Skin epidermis (tissue), 12 donors: Measurements from ENCODE around the gene TMEM82.

Experiments
- H3K27ac ChIP-seq, 21 experiments: fragments of 200-600 bp; sonication (generic) in 11 of 21; one replicate each; pipeline ENCODE4 v1.5.0; 2020; ENCODE audit warnings: mild to moderate bottlenecking in 3 of 21, inconsistent platforms in 2 of 21, moderate library complexity in 2 of 21
- H3K4me3 ChIP-seq, 7 experiments: fragments of 200-600 bp; sonication (generic) in 2 of 7; one replicate each; pipeline ENCODE4 v1.5.0; 2020; ENCODE audit warnings: inconsistent platforms in 2 of 7, mild to moderate bottlenecking in 2 of 7, moderate library complexity in 1 of 7

Gene TMEM82

DNA sequence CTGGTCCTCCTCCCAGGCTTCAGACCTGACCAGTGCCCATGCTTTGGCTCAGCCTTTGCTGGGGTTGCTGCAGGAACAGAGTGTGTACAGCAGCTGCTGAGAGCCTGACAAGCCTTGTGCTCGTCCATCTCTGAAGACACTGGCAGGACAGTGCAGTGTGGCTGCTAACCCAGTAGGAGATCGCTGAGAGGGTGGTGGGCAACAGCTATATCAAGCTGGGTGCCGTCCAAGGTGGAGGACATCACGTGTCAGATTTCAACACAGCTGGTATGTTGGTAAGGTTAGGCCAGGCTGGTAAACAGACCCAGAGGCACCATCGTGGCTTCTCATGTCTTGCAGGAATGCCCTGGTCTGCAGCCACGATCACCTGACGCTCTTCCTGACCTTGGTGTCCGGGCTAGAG lies 24.1 kb upstream of the TMEM82 start:
- Histone ChIP-seq H3K4me3 (no peak overlapping the region), H3K27ac (no peak overlapping the region)

- H3K4me3 ChIP-seq = no peak overlapping the region
- H3K27ac ChIP-seq = no peak overlapping the region
Observed at GRCh38 chr1:15719381-15720120, 22.7 kb upstream of the TMEM82 start.

GRCh38 chr1:15720861-15721260 lies 21.4 kb upstream of the TMEM82 start:
- Histone ChIP-seq H3K4me3 (no peak overlapping the region), H3K27ac (peak overlapping the region in 1 of 21 experiments; percentile 18)

GRCh38 chr1:15722411-15722810 lies 19.9 kb upstream of the TMEM82 start:
- H3K27ac ChIP-seq = no peak overlapping the region

GRCh38 chr1:15722836-15723532 lies 19.3 kb upstream of the TMEM82 start:
- Histone ChIP-seq H3K27ac (no peak overlapping the region), H3K4me3 (no peak overlapping the region)

More at GRCh38 chr1:15722411-15722810, 19.9 kb upstream of the TMEM82 start:
- H3K4me3 ChIP-seq = no peak overlapping the region

DNA sequence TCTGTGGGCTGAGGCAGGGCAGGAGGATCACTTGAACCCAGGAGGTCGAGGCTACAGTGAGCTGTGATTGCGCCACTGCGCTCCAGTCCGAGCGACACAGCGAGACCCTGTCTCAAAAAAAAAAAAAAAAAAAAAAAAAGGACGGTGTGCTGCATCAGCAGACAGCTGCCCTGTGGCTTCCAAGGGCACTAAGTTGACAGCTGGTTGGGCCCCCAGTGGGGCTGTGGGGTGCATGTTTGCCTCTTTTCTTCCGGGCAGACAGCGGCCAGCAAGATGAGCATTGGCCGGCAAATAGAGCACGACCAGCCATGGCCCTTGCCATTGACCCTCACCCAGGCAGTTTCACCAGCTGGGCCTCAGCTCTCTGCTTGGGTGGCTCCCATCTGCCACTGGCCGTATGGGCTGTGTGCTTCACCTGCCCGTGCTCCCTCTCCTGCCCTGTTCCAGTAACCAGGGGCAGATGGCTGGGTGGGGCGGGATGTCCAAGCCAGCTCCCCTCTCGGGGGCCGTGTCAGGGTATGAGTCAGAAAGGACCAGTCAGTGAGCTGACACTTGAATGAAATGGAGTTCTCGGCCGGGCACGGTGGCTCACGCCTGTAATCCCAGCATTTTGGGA lies 18.6 kb upstream of the TMEM82 start:
- peak overlapping the region in 1 of 21 experiments; percentile 3 for H3K27ac ChIP-seq
- no peak overlapping the region for H3K4me3 ChIP-seq

- H3K27ac ChIP-seq = peak overlapping the region in 1 of 21 experiments; percentile 19
- no peak overlapping the region for H3K4me3 ChIP-seq
Observed at GRCh38 chr1:15724949-15725880, 17.1 kb upstream of the TMEM82 start.

GRCh38 chr1:15726508-15726907 lies 15.8 kb upstream of the TMEM82 start:
- H3K27ac ChIP-seq = no peak overlapping the region
- H3K4me3 ChIP-seq = no peak overlapping the region

DNA sequence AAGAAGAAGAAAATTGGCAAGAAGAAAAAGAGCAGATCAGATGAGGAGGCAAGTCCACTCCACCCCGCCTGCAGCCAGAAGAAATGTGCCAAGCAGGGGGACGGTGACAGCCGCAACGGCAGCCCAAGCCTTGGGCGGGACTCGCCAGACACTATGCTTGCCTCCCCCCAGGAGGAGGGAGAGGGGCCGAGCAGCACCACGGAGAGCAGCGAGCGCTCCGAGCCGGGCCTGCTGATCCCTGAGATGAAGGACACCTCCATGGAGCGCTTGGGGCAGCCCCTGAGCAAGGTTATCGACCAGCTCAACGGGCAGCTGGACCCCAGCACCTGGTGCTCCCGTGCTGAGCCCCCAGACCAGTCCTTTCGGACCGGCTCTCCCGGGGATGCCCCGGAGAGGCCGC lies 15.3 kb upstream of the TMEM82 start:
- no peak overlapping the region for H3K4me3 ChIP-seq
- no peak overlapping the region for H3K27ac ChIP-seq

DNA sequence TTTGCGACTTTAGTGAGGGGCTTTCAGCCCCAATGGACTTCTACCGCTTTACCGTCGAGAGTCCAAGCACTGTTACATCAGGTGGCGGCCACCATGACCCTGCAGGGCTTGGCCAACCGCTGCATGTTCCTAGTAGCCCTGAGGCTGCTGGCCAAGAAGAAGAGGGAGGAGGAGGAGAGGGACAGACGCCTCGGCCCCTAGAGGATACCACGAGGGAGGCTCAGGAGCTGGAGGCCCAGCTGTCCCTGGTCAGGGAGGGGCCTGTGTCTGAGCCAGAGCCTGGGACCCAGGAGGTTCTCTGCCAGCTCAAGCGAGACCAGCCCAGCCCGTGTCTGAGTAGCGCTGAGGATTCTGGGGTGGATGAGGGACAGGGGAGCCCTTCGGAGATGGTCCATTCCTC lies 14.9 kb upstream of the TMEM82 start:
- Histone ChIP-seq H3K27ac (no peak overlapping the region), H3K4me3 (no peak overlapping the region)

GRCh38 chr1:15727866-15728534 lies 14.3 kb upstream of the TMEM82 start:
- no peak overlapping the region for H3K27ac ChIP-seq
- H3K4me3 ChIP-seq = no peak overlapping the region

DNA sequence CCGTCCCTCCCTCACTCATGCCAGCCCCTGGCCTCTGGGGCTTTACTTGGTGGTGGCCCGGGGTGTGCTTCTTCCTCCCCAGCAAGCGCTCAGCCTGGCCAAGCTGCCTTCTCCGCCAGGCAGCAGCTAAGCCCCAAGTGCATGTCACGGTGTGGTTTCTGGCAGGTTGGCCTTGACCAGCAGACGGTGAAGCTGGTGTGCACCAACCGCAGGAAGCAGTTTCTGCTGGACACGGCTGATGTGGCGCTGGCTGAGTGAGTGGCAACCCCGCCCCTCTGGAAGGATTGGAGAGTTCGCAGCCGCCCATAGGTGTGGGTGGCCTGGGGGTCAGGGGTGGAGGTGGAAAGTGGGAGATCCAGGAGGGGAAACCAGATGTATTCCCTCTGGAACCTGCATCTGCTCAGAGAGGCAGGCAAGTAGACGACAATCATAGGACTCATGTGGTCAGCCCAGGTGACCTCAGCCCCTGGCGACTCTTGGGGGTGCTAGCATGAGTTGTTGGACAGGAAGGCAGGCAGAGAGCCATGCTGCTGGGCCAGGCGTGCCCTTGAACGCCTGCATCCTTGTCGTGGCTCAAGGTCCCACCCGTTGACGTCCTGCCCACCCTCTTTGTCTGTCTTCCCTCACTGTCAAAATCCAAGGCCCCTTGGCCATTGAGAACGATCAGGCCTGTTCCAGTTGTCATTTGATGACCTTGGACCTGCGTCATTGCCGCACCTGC lies 13.2 kb upstream of the TMEM82 start:
- Histone ChIP-seq H3K4me3 (no peak overlapping the region), H3K27ac (no peak overlapping the region)

DNA sequence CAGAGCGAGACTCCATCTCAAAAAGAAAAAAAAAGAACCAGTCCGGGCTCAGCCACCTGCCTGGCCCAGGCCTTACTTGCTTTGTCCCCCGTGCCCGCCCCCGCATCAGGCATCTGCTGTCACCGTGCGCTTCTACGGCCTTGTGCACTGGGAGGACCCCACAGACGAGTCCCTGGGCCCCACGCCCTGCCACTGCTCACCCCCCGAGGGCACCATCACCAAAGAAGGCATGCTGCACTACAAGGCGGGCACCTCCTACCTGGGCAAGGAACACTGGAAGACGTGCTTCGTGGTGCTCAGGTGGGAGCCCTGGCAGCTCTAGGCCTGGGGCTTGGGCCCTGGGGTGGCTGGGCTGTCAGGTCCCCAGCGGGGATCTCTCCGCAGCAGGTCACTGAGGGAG lies 11.9 kb upstream of the TMEM82 start:
- no peak overlapping the region for H3K4me3 ChIP-seq
- no peak overlapping the region for H3K27ac ChIP-seq

DNA sequence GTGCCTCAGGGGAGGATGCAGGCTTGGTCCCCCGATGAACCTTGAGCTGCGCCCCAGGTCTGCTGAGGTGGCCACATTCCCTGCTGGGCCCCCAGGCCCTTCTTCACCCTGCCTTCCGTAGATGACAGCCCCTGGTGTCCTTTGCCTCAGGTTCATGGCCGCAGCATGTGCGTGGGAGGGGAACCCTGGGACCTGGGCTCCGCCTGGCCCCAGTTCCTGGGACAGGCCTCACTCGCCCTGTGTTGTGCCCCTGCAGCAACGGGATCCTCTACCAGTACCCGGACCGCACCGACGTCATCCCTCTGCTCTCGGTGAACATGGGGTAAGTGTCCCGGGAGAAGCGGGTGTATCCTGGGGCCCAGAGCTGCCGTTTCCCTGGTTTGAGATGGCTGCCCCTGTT lies 11.4 kb upstream of the TMEM82 start:
- H3K4me3 ChIP-seq = no peak overlapping the region
- H3K27ac ChIP-seq = no peak overlapping the region

DNA sequence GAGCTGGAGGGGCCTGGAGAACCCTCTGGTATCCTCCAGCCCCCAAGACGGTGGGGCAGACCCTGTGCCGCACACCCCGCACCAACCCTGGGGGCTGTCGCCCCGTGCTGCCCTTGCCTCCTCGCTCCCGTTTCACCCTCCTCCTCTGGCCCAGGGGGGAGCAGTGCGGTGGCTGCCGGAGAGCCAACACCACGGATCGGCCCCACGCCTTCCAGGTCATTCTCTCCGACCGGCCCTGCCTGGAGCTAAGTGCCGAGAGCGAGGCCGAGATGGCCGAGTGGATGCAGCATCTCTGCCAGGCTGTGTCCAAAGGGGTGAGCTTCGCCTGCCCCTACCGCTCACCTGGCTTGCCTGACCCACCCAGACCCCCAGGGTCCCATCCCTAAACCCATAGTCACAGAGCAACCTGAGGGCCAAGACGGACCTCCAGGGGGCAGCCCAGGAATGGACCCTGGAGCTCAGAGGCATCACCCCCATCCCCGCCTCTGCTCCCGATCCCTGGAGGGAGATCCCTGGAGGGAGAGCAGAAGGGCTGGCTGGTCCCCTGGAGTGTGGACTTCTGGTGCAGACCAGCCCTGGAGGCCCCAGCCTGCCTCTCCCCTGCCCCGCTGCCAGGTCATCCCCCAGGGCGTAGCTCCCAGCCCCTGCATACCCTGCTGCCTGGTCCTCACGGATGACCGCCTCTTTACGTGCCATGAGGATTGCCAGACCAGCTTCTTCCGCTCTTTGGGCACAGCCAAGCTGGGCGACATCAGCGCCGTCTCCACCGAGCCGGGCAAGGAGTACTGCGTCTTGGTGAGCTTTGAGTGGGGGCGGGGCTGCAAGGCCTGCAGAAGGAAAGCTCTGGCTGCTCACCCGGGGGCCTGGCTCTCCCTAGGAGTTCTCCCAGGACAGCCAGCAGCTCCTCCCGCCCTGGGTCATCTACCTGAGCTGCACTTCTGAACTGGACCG lies 10.3 kb upstream of the TMEM82 start:
- no peak overlapping the region for H3K4me3 ChIP-seq
- peak overlapping the region in 1 of 21 experiments; percentile 41 for H3K27ac ChIP-seq

DNA sequence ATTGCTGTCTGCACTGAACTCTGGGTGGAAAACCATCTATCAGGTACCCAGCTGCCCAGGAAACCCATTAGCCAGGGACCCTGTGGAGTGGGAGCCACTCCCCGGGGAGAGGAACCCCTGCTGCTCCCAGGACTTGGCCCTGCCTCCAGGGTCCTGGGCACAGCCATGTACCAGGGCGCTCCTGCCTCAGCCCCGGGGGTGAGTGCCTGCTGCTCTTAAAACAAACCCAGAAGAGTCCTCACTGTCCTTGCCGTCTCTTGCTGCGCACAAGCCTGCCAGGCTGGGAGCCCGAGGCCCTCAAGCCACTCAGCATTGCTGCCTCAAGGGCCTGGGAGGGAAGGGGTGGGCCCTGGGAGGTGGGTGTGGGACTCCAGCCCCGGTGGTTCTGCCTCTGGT lies 9.6 kb upstream of the TMEM82 start:
- Histone ChIP-seq H3K27ac (peak overlapping the region in 2 of 21 experiments; percentile 11 to 57), H3K4me3 (no peak overlapping the region)

DNA sequence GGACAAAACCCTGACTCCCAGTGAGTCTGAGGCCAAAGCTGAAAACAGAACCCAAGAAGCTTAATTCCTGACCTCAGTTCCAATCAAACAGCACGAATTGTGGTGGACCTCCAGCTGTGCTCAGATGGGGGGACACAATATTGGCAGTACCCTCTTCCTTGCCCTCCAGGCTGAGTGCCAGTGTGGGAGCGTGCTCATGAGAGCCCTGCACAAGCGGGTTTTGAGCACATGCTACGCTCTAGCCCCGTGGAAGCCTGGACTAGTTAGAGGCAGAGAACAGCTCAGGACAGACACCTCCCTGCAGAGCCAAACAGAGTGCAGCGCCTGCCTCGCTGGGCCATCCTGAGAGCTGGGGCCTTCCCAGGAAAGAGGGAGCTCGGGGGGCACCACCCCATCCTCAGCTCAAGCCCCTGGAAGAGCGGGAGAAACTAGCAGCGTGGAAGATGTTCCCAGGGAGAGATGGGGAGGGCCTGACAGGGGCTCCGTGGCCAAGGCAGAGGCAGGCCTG lies 9.0 kb upstream of the TMEM82 start:
- Histone ChIP-seq H3K27ac (peak overlapping the region in 2 of 21 experiments; percentile 11 to 57), H3K4me3 (no peak overlapping the region)
